VCaP (cell line): Measurements from ENCODE around the gene MYO16.

Experiments
- H3K27ac ChIP-seq: fragments of 450-650 bp; 2 replicates; pipeline ENCODE4 v1.5.1; 2017
- TF ChIP-seq, protein P1 (sequence below): fragments of 450-650 bp; conservative IDR thresholded peaks from 2 replicates; pipeline ENCODE4 v1.5.1; 2017; ENCODE audit warnings: mild to moderate bottlenecking, moderate library complexity

The MYO16 gene

DNA sequence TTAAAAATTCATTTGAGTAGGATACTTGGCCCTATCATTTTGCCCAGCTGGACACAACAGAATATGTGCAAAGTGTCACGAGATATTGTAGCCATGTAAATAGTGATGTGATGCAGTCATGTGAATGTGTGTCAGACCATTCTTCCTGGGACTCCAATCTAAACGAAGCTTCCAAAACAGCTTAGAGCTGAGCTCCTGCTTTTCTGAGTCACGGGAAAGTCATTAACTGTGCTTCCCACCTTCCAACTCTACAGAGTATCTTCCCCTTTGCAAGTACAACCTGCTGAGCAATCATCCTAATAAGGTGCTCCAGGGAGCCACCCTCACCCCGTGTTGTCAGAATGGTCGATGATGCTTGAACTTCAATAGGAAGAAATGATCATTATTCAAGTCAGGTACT lies 294.7 kb downstream of the MYO16 start:
- H3K27ac ChIP-seq: no peak overlapping the region

DNA sequence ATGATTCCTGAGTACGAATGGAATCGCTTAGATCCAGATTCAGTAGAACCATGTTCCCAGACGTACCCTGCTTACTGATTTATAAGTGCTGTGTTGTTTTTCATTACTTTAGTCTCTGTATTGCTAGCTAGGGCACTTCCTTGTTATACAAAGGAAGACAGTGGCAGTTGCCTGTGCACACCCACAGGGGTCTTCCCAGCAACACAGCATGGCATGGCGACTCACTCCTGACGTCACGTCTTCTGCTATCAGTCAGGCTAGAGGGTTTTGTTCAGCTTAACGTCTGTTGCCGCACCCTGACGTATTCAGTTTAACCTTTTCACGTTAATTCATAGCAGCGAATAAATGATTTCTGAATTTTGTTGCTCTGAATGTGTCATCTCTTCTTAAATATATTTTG lies 295.1 kb downstream of the MYO16 start:
- H3K27ac ChIP-seq: no peak overlapping the region
- TF ChIP-seq, protein P1, sequence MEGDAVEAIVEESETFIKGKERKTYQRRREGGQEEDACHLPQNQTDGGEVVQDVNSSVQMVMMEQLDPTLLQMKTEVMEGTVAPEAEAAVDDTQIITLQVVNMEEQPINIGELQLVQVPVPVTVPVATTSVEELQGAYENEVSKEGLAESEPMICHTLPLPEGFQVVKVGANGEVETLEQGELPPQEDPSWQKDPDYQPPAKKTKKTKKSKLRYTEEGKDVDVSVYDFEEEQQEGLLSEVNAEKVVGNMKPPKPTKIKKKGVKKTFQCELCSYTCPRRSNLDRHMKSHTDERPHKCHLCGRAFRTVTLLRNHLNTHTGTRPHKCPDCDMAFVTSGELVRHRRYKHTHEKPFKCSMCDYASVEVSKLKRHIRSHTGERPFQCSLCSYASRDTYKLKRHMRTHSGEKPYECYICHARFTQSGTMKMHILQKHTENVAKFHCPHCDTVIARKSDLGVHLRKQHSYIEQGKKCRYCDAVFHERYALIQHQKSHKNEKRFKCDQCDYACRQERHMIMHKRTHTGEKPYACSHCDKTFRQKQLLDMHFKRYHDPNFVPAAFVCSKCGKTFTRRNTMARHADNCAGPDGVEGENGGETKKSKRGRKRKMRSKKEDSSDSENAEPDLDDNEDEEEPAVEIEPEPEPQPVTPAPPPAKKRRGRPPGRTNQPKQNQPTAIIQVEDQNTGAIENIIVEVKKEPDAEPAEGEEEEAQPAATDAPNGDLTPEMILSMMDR: no peak

More for the DNA sequence above, 294.7 kb downstream of the MYO16 start:
- TF ChIP-seq, protein P1: no peak

DNA sequence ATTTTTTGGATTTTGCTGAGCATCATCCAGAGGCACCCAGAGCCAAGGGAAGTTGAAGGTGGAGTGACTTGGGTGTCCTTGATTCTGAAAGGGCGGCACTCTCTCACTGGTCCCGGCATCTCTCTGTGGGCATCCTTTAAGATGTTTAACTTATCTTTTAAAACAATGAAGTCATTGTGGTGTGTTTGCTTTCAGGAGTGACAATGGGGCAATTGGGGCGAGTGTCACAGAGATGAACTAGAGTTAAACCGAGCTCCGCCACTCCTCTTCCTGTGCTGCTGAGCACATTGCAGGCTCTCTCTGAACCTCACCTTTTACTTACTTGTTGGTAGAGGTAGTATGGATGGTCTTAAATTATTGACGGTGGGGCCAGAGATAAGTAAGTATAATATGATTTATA lies 295.7 kb downstream of the MYO16 start:
- TF ChIP-seq, protein P1: no peak
- no peak overlapping the region for H3K27ac ChIP-seq

DNA sequence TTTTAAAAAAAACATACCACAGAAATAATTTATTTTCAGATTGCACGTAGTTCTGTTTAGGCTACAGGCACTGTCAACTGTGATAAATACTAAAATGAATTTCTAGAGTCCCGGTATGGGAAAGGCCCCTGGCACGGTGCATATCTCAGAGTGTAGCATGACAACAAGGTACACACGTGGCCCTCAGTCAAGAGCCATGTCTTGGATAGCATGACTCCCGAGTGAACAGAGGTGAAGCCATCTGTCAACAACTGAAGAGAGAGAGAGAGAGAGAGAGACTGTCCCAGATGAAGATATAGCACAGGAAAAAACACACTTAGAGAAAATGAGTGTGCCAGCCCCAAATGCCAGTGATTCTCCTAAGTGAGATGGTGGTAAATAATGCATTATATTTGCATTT lies 297.5 kb downstream of the MYO16 start:
- H3K27ac ChIP-seq: no peak overlapping the region
- TF ChIP-seq, protein P1: no peak

DNA sequence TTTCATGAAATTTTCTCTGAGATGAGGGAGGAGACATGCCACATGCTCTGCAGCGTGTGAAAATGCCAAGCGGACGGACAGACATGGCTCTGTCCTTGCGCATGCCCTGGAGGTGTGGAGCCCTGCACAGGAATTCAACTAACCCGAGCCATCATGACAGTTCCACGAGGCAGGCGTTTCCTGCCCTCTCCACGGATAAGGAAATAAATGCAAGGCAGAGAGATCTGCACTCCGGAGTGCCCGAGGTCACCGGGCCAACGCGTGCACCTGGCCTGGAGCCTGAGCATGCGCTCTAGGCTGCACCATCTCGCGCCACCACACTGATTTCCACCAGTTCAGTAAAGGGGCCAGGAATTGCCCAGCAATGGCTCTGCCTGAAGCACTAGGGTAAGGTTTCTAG lies 298.2 kb downstream of the MYO16 start:
- no peak overlapping the region for H3K27ac ChIP-seq
- TF ChIP-seq, protein P1: no peak

DNA sequence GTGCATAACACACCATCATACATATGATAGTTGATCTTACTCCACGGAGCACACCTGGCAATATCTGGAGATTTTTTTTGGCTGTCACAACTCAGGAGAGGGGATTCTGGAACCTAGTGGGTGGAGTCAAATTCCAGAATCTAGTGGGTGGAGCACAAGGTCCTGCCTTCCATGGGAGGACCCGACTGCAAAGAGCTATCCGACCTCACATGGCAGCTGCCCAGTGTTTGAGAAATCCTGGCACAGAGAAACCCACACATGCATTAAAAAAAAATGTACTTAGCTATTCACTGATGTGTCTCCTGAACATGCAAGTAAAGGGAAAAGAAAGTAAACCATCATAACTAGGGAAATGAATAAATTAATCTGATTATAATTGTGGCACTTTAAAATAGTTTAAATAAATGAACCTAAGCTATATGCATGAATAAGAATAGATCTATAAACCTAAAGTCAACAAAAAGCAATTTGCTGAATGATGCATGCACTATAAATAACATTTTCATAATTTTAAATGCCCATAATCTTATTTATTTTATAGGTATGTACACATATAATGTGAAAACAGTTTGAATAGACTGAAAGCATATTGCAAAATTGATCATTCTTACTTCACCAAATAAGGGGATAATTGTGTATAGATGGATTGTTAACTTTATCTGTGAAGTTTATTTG lies 300.3 kb downstream of the MYO16 start:
- no peak overlapping the region for H3K27ac ChIP-seq
- TF ChIP-seq, protein P1: no peak

DNA sequence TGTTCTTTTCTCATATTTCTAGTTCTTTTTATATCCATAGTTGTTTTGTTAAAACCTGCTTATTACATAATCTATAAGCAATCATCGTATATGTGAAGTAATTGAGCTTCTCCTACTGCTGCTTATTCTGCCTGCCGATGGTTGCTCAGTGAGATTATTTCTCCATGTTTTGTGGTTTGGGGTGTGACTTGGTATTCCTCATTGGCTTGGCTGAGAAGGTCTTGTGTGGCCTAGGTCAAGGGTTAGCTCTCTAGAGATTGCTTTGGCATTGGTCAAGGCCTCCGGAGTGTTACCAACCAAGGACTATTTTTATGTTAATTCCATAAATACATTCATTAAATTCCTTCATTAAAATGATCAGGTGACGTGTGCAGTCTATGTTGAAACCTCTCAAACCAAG lies 302.8 kb downstream of the MYO16 start:
- no peak overlapping the region for H3K27ac ChIP-seq
- TF ChIP-seq, protein P1: no peak
